ENCODE data around the gene DFFB.
"Not testable (repeated sequence)": the region's sequence is repeated elsewhere in the genome, so short reads cannot be mapped to it uniquely, and the experiment has no call there.

Gene DFFB

DNA sequence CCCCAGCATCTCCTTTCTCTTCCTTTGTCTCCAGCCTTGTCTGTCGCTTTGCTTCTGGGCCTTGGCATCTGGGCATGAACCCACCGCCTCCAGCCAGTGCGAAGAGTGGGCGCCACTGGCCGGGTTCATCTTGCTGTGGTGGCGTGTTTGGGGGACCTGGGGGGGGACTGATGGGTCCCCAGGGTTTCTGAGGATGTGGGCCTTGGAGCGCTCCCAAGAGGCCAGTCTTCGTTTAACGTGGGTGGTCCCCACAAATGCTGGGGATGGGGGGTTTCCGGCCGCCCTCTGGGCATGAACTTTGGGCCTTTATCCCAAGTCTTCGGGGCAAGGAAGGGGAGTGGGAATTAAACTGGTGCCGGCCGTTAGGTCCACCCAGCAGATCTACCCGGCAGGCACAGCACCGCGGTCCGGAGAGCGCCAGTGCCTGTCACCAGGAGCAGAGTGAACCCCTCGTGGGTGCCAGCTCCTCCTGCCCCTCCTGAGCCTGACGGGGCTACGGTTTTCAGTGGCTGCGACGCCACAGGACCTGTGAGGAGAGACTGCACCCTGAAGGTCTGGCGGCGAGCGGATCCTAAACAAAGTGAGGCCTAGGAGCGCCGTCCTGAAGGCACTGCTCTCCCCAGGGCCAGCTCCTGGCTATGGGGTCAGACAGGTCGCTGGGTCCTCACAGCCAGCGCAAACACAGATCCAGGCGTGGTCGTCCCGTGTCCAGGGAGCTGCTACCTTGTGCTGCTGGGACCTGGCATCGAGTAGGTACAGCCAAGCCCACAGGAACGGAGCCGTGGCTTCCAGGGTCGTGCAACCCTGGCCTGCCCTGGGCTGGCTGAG is 54.9 kb downstream of the DFFB start:
- DNase-seq, result no peak

DNA sequence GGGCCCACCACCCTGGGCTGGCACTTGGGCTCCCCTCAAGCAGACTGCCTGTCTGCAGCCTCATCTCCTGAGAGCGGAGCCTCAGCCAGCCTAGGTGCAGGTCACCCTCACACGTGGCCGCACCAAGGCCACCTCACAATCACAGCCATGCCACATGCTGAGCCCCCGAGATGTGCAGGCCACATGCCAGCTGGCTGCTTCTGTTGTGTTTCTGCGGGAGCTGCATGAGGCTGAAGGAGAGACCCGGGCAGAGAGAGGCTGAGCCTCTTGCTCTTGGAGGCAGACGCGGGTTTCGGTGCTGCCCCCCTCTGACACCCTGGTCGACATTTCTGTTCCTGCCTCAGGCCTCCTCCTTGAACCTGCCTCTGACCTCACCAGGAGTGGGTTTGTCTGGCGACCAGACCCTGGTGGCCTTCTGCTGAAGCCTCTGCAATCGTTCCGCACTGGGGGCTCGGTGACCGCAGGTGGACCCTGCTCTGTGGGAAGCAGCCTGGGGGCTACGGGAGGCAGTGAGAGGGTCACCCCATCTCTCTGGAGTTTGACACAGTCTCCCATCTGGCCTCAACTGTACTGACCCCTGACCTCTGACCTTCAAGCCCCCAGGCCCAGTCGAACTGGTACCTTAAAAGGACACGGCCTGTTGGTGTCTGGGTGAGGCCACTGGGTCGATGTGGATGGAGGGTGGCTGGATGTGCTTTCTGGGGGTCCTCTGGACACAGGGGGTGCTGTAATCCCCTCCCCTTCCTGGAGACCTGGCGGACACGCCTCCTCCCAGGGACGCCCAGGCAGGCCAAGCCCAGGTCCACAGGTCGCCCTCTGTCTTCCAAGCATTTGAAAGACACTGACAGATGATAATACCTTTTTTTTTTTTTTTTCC is 55.8 kb downstream of the DFFB start:
- DNase-seq, result no peak

DNA sequence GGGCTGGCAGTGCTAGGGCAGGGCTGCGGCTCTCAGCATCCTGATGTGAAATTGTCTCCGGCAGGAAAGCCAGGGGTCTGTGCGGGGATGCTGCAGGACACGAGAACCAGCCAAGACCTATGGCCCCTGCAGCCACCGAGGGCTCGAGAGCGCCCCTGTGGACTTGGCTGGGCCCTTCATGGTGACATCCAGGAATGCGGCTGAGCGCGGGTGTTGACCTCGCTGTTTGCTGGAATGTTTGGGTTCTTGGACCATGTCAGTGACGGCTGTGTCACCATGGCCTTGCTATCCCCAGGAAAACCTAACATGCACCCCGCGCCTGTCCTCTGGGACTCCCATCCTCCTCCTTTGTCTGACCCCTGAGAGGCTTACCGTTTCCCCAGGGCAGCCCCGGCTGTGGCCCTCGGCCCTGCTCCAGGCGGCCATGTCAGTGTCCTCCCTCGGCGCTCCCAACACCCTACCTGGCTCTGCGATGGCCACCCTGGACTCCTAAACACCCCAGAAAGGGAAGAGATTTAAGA is 57.1 kb downstream of the DFFB start:
- no peak for DNase-seq

DNA sequence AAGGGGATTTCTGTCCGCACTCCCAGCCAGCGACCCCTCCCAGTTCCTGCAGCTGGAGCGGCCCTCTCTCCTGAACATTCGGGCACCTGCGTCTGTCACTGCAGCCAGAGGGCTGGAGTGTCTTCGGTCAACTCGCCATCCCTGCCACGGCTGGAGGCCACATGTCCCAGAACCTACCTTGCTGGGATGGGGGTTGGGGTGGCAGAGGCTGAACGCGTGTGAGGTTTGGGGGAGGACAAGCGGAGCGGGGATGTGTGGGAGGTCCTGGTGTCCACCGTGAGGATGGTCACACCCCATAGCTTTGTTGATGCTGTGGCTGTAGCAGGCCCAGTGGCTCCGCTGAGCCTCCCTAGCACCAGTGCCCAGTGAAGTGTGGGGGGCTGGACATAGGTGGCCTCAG is 57.6 kb downstream of the DFFB start:
- no peak for DNase-seq

DNA sequence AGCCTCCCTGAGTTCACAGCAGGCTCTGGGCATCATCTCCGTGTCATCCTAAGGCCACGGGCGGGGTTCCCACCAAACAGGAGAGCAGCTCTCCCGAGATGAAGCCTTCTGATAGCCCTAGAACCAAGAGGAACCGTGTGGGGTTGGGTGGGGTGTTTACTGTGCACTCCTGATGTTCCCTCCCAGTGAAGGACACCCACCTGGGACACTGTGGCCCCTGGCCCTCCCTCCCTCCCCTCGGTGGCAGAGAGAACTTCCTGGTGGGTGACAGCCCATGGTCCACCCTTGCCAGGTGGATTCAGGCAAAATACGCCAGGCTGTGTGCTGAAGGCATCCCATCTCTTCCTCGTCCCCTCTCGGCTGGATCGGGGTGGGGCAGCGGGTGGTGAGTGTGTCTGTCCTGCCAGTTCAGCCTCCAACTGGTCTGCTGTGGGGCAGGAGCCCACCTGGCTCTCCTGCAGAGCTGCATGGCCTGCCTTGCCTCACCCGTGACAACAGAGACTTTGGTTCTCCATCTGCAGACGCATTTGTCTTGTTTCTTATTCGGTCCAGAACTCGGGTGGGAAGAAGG is 58.4 kb downstream of the DFFB start:
- no peak for DNase-seq

DNA sequence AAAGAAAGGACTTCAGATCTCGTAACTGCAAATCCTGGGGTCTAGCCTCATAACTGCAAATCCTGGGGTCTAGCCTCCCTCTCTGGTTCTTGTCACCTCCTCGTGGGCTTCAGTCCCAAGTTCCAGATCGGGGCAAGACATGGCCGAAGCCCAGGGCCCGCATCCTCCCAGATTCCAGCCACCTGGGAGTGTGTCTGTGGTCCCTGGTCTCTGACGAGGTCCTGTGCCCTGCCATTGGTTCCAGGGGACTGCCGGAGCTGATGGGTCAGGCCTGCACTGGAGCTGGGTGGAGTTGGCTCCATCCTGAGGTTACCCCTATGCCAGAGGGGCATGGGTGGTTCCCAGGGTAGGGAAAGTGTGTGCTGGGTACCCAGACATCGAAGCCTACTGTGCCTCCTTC is 60.5 kb downstream of the DFFB start:
- no peak for DNase-seq

DNA sequence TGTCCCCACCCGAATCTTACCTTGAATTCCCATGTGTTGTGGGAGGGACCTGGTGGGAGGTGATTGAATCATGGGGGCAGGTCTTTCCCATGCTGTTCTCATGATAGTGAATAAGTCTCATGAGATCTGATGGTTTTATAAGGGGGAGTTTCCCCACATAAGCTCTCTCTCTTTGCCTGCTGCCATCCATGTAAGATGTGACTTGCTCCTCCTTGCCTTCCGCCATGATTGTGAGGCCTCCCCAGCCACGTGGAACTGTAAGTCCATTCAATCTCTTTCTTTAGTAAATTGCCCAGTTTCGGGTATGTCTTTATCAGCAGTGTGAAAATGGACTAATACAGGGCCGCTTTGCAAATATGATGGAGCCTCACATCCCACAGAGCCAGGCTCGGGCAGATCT is 61.1 kb downstream of the DFFB start:
- not testable (repeated sequence) for DNase-seq

DNA sequence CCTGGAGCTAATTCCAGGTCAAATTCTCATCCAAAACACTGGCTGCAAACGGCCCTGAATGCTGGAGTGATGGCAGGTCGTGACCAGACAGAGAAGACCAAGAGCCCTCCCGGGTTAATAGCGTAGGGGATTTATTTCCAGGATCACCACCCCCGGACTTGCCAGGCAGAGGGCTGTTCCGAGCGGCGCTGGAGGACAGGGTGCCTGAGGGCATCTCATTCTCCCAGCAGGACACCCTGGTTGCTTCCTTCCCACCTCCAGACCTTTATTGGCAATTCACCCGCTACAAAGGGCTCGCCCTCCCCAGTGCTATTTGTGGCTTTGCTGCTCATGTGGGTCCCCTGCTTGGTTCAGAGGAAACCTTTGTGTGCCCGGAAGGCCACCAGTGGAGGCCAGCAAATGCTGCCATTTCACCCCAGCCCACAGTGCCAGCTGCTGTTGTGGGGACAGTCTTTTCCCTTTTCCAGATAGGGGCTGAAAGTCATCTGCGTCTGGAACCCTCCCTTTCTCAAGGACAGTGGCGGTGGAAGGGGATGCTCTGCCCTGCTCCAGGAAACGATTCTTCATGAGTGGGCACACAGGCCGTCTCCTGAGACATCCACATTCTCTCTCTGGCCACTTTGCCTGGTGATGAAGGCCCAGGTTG is 61.8 kb downstream of the DFFB start:
- DNase-seq, result no peak

DNA sequence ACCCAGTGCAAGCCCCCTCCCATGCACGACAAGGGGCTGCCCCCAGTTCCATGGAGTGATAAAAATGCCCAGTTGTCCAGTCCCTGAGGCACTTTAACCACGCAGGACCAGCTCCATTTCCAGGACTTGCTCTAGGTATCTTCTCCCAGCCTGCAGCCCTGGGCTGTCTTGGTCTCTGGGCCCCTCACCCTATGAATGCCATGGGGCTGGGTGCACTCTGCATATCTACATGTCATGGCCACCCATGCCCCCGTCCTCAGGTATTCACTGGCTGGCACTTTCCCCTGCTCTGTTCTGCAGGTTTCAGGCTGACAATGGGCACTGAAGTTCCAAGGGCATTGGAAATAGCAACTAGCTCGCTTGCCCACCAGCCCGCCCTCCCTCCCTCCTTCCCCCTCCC is 62.4 kb downstream of the DFFB start:
- DNase-seq, result no peak

DNA sequence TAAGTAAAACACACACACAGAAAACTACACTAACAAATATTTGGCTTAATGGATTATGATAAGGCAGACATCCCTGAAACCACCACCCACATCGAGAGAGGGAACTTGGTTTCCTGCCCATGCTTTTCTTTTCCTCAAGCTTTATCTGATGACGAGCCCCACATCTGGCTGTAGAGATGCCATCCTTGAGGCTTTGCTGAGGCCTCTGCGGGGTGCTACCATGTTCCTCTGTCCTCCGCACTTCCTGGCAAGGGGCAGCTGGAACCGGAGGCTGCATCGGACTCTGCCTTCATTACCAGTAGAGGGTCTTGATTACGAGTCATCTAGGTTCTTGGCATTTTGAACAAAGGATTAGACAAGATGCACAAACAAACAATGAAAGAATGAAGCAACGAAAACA is 64.5 kb downstream of the DFFB start:
- DNase-seq, result no peak

DNA sequence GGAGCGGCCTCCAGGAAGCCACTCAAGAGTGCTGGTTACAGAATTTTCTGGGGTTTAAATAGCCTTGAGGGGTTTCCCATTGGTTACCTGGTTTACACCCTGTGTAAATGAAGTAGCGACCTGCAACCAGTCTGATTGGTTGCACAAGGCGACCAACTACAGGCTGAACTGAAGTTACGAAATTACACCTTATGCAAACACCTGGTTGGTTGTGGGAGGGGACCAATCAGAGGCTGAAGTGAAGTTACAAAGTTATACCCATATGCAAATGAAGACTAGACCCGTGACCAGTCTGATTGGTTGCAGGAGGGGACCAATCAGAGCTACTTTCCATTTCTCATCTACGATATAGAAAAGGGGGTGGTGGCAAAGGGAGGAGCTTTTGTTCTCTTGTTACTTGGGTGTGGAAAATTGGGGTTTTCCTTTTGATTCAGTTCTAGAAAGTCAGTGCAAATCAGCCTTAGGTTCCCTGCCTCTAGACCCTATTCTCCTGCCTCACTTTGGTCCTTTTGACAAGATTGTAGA is 65.0 kb downstream of the DFFB start:
- no peak for DNase-seq

DNA sequence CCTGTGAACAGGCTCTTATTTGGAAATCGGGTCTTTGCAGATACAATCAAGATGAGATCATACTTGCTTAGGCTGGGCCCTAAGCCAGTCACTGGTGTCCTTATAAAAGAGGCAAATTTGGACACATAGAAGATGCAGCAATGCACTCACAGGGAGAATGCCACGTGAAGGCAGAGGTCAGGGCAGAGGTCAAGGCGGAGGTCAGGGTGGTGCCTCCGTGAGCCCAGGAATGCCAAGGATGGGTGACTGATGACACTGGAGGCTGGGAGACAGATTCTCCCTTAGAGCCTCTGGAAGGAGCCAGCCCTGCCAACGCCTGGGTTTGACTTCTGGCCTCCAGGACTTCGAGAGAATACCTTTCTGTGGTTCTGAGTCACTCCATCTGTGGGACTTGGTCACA is 65.6 kb downstream of the DFFB start:
- no peak for DNase-seq

DNA sequence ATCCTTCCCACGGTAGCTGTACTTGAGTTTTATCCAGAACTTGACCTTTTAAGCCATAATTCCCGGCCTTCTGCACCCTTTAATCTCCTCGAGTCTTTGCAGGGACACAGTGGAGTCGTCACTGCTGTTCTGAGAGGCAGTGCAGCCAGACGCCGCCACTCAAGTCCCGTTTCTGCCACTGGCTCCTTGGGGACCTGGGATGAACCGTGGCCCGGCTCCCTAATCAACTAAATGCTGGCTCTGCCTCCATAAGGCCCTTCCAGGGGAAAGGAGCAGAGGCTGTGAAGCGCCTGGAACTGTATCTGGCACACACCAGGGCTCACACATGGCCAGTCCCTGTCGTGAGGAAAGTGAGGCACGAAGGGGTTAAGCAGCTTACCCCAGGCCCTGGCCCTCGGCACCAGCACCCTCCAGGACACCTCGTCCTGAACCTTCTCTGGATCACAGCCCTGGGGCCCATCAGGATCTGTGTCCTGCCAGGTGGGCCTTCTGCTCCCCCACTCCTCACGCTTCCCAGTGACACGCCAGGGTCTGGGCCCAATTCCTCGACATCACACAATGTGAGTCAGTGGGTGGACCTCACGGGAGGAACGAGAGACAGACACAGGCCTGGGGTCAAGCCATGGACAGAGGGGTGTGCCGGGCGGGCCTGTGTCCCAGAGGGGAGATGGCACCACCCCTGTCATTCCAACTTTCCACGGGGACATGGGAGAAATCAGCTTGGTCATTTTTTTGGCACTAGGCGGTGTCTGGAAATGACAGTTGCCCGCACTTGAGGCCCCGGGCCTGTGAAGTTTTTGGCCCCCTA is 66.3 kb downstream of the DFFB start:
- no peak for DNase-seq

DNA sequence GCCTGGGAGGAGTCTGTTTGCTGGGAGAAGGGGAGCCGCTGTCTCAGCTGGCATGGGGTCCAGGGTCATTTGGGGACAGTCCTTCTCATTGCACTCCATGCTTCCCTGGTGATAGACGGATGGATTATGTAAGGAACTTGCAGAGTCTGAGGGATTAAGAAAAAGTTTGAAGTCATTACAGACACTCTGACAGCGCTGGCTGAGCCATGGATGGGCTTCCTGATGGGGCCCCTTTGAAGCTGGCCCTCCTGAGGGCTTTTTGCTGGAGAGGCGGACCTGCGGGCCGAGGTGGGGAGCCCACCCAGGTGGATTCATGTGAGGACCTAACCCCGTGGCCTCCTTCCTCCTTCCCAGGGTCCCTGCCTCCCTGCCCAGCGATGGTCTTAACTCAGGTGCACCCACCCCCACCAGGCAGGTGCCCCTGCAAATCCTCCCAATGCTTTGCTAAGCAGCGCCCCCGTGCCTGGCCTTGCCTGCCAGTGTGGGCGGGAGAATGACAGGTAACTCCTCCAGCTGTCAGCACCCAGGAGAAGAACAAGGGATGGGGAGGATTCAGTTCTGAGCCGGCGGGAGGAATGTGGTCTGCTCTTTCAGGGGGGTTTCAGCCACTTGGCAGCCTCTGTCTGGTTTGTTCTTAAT is 67.0 kb downstream of the DFFB start:
- DNase-seq, result no peak

DNA sequence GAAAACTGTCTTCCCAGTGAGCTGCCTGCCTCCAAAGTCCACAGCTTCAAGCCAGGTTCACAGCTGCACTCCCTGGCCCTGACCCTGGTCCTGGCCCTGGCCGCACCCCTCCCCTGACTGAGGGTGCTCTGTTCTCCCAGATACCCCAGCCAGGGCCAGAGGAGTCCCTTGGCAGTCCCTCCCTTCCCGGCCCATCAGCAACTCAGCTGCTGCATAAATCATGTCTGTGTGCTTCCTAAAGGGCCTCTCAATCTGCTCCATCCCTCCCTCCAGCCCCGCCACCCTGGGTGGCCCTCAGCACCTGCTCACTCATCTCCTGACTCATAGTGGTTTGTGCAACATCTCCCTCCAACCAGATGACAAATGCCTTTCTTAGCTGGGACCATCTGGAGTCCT is 67.5 kb downstream of the DFFB start:
- no peak for DNase-seq

DNA sequence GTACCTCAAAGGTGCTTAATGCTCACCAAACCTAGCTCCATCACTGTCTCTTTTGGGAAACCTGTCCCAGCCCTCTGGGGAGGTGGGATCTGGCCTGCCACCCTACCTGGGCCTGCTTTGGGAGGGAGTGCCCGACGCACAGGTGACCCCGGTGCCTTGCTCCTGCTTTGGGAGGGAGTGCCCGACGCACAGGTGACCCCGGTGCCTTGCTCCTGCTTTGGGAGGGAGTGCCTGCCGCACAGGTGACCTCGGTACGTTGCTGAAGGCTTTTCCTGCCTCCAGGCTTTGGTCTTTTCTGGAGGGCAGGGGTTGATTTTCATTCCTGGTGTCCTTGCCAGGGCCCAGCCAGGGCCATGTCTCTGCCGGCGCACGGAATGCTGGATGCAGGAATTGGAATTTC is 68.0 kb downstream of the DFFB start:
- DNase-seq, result no peak

DNA sequence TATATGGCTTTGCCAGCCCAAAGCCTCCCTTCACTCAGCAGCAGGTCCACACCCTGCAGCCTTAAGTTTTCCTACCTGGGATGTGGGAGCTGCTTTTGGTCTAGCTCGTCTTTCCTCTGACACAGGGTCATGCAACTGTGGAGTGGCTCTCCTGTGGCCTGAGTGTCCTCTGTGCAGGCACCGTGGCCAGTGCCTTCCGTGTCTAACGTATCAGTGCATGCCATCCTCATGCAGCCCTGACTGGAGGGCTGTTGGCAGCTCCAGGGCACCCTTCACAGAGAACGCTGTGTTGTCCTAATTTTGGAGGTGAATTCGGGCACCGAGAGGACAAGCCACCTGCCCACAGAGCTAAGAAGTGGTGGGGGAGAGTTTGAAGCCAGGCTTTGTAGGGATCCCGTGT is 68.5 kb downstream of the DFFB start:
- DNase-seq, result no peak

DNA sequence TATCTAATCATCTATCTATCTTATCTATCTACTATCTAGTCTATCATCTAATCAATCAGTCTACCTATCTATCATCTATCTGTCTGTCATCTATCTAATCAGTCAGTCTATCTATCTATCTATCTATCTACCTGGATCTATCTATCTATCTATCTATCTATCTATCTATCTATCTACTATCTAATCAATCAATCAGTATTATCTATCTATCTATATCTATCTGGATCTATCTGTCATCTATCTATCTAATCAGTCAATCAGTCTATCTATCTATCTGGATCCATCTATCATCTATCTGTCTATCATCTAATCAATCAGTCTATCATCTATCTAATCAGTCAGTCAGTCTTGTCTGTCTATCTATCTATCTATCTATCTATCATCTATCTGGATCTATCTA is 69.7 kb downstream of the DFFB start:
- DNase-seq, result no peak

DNA sequence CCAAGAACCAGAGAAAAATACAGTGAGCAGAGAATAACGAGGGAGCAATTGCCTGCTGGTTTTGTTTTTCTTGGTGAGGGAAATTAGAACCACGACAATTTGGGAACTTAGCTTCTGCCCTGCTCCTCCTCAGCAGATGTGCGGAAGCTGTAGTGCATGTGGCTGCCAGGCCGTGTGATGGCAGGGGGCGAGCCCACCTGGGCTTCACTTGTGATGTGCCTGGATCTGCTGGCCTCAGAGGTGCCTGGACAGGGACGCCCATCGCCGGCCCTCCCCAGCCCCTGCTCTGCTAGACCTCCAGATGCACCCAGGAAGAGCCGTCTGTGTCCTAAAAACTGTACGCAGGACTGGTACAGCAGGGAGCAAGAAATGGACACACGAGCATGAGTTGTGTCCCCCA is 71.3 kb downstream of the DFFB start:
- no peak for DNase-seq

DNA sequence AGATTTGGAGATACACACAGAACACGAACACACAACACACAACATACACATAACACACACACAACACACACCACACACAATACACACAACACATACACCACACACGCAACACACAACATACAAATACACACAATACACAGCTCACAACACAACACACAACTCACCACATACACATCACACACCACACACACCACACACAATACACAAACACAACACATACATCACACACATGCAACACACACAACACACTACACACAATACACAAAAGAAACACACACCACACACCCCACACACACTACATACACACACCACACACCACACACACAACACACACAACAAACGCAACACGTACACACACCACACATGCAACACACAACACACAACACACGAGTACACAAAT is 71.8 kb downstream of the DFFB start:
- no peak for DNase-seq

DNA sequence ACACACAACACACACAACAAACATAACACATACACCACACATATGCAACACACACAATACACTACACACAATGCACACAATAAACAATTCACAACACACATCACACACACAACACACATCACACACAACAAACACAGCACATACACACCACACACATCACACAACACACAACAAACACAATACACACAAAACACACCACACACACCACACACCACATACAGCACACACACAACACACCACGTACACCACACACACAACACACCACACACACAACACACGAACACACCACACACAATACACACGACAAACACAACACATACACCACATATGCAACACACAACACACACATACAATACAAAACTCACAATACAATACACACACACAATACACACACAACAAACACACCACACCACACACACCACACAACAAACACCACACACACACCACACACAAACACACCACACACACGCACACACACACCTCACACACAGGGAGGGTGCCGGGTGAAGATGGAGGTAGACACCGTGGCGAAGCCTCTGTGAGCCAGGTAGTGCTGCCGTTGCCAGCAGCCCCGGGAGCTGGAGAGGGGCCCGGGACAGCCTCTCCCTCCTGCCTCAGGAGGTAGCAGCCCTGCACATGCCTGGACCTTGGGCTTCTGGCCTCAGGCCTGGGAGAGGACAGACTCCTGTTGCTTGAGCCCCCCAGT is 73.2 kb downstream of the DFFB start:
- DNase-seq, result no peak
